Measurements from ENCODE around the gene GPR32.

The GPR32 gene

DNA sequence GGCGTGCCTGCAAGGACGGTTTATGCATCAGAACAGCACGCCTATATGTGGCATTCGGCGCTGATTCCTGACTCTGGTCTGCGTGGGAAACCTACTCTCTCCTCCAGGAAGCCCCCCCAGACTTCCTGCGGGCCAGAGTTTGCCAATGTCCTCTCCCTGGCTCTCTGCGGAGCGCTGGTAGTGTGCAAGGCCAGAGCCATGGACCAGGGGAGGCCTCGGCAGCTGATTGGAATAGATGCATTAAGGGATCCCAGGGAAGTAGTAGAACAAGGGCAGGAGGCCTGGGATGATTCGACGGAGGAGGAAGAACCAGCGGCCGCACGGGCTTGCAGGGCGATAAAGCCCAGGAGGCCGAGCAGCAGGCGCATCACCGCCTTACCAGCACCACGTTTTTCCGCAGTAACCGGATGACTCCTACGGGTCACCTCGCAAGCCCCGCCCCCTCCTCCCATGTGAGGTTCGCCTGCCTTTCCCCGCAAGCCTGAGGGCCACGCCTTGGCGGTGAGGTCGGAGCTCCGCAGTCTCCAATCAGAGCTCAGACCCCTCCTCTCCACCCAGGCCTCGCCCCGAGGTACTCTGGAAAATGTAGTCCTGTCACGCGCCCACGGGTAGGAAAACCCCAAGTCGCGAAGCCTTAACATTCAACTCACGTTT lies 42.1 kb upstream of the GPR32 start:
- Histone ChIP-seq H3K4me3 (ENCODE audit: low read depth, low read length) (no peak overlapping the region), H3K36me3 (ENCODE audit: control insufficient read depth in 2 of 2, insufficient read depth in 1 of 2, low read length in 2 of 2) (no peaks in the 10 kb centered on the region; a peak in 1 of 3 replicates), H3K27ac (ENCODE audit: extremely low read depth, low read depth, low read length) (no peak overlapping the region), H3K4me1 (ENCODE audit: control insufficient read depth, insufficient read depth, low read length) (peaks cover 7% of the 10 kb centered on the region; the same call in 1 of the 2 replicates), H3K9me3 (ENCODE audit: control insufficient read depth, insufficient read depth, low read depth, low read length) (no peaks in the 10 kb centered on the region)
- TF ChIP-seq, protein P1, sequence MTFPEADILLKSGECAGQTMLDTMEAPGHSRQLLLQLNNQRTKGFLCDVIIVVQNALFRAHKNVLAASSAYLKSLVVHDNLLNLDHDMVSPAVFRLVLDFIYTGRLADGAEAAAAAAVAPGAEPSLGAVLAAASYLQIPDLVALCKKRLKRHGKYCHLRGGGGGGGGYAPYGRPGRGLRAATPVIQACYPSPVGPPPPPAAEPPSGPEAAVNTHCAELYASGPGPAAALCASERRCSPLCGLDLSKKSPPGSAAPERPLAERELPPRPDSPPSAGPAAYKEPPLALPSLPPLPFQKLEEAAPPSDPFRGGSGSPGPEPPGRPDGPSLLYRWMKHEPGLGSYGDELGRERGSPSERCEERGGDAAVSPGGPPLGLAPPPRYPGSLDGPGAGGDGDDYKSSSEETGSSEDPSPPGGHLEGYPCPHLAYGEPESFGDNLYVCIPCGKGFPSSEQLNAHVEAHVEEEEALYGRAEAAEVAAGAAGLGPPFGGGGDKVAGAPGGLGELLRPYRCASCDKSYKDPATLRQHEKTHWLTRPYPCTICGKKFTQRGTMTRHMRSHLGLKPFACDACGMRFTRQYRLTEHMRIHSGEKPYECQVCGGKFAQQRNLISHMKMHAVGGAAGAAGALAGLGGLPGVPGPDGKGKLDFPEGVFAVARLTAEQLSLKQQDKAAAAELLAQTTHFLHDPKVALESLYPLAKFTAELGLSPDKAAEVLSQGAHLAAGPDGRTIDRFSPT (tag by site-specific recombination; IDR thresholded peaks at IDR 0.05): no peak
- TF ChIP-seq ZNF777 (tag by site-specific recombination; IDR thresholded peaks at IDR 0.05; ENCODE audit: borderline replicate concordance): no peak
- TF ChIP-seq ZBTB17 (tag by site-specific recombination; IDR thresholded peaks at IDR 0.05): 0 out of 2 replicates have a peak, but pooled peaks have one; percentile 38
- peak; percentile 51; the same call in 1 of the 2 replicates for TF ChIP-seq KLF9 (tag by site-specific recombination; IDR thresholded peaks at IDR 0.05; ENCODE audit: low read depth)
- TF ChIP-seq, protein P2, sequence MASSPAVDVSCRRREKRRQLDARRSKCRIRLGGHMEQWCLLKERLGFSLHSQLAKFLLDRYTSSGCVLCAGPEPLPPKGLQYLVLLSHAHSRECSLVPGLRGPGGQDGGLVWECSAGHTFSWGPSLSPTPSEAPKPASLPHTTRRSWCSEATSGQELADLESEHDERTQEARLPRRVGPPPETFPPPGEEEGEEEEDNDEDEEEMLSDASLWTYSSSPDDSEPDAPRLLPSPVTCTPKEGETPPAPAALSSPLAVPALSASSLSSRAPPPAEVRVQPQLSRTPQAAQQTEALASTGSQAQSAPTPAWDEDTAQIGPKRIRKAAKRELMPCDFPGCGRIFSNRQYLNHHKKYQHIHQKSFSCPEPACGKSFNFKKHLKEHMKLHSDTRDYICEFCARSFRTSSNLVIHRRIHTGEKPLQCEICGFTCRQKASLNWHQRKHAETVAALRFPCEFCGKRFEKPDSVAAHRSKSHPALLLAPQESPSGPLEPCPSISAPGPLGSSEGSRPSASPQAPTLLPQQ (tag by site-specific recombination; IDR thresholded peaks at IDR 0.05): no peak
- no peak for TF ChIP-seq ZNF239 (tag by site-specific recombination; IDR thresholded peaks at IDR 0.05)
- TF ChIP-seq ZNF350 (tag by site-specific recombination; IDR thresholded peaks at IDR 0.05): no peak
- 0 out of 2 replicates have a peak, but pooled peaks have one; percentile 25 for TF ChIP-seq ZBTB8A (tag by site-specific recombination; IDR thresholded peaks at IDR 0.05)
- peak; percentile 45; the same call in 1 of the 2 replicates for TF ChIP-seq ZFHX2 (tag by site-specific recombination; conservative IDR thresholded peaks at IDR 0.05)
- no peak for TF ChIP-seq ZNF561 (tag by site-specific recombination; IDR thresholded peaks at IDR 0.05; ENCODE audit: borderline replicate concordance)
- peak; percentile 34; the same call in 1 of the 2 replicates for TF ChIP-seq ZNF335 (tag by site-specific recombination; conservative IDR thresholded peaks at IDR 0.05)
- TF ChIP-seq ZNF600 (tag by site-specific recombination; IDR thresholded peaks at IDR 0.05): no peak
- no peak for TF ChIP-seq MEIS1 (CRISPR knock-in tag; IDR thresholded peaks at IDR 0.05; ENCODE audit: borderline replicate concordance)
- TF ChIP-seq ZNF707 (tag by site-specific recombination; IDR thresholded peaks at IDR 0.05): no peak
- no peak for TF ChIP-seq SP7 (tag by site-specific recombination; IDR thresholded peaks at IDR 0.05)
- TF ChIP-seq RBAK (tag by site-specific recombination; IDR thresholded peaks at IDR 0.05): no peak
- TF ChIP-seq SP2 (tag by site-specific recombination; IDR thresholded peaks at IDR 0.05): peak; percentile 82
- no peak for TF ChIP-seq ZNF214 (tag by site-specific recombination; IDR thresholded peaks at IDR 0.05; ENCODE audit: borderline replicate concordance)
- TF ChIP-seq SP3 (tag by site-specific recombination; IDR thresholded peaks at IDR 0.05): peak; percentile 76
- no peak for TF ChIP-seq ZNF366 (tag by site-specific recombination; conservative IDR thresholded peaks at IDR 0.05)
- TF ChIP-seq, protein P3, sequence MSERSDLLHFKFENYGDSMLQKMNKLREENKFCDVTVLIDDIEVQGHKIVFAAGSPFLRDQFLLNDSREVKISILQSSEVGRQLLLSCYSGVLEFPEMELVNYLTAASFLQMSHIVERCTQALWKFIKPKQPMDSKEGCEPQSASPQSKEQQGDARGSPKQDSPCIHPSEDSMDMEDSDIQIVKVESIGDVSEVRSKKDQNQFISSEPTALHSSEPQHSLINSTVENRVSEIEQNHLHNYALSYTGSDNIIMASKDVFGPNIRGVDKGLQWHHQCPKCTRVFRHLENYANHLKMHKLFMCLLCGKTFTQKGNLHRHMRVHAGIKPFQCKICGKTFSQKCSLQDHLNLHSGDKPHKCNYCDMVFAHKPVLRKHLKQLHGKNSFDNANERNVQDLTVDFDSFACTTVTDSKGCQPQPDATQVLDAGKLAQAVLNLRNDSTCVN (tag by site-specific recombination; optimal IDR thresholded peaks at IDR 0.05): peak; percentile 45
- TF ChIP-seq TCF7L2 (IDR thresholded peaks at IDR 0.05; ENCODE audit: borderline replicate concordance, low read depth, low read length): no peak
- 0 out of 2 replicates have a peak, but pooled peaks have one; percentile 21 for TF ChIP-seq ZNF10 (tag by site-specific recombination; IDR thresholded peaks at IDR 0.05)
- TF ChIP-seq, protein P4, sequence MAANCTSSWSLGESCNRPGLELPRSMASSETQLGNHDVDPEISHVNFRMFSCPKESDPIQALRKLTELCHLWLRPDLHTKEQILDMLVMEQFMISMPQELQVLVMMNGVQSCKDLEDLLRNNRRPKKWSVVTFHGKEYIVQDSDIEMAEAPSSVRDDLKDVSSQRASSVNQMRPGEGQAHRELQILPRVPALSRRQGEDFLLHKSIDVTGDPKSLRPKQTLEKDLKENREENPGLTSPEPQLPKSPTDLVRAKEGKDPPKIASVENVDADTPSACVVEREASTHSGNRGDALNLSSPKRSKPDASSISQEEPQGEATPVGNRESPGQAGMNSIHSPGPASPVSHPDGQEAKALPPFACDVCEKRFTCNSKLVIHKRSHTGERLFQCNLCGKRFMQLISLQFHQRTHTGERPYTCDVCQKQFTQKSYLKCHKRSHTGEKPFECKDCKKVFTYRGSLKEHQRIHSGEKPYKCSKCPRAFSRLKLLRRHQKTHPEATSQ (tag by site-specific recombination; IDR thresholded peaks at IDR 0.05): no peak
- TF ChIP-seq, protein P5, sequence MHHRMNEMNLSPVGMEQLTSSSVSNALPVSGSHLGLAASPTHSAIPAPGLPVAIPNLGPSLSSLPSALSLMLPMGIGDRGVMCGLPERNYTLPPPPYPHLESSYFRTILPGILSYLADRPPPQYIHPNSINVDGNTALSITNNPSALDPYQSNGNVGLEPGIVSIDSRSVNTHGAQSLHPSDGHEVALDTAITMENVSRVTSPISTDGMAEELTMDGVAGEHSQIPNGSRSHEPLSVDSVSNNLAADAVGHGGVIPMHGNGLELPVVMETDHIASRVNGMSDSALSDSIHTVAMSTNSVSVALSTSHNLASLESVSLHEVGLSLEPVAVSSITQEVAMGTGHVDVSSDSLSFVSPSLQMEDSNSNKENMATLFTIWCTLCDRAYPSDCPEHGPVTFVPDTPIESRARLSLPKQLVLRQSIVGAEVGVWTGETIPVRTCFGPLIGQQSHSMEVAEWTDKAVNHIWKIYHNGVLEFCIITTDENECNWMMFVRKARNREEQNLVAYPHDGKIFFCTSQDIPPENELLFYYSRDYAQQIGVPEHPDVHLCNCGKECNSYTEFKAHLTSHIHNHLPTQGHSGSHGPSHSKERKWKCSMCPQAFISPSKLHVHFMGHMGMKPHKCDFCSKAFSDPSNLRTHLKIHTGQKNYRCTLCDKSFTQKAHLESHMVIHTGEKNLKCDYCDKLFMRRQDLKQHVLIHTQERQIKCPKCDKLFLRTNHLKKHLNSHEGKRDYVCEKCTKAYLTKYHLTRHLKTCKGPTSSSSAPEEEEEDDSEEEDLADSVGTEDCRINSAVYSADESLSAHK (tag by site-specific recombination; IDR thresholded peaks at IDR 0.05): no peak
- no peak for TF ChIP-seq KLF8 (tag by site-specific recombination; IDR thresholded peaks at IDR 0.05)
- no peak for TF ChIP-seq HOXC10 (CRISPR knock-in tag; IDR thresholded peaks at IDR 0.05)
- POLR2A ChIA-PET: interaction anchor here (0.6 to 1.4 kb wide), 3 partner anchors 10 to 66 kb away, joined by 3 to 5 read pairs (median 4); no protein-coding TSS in a partner anchor
- CTCF ChIA-PET: interaction anchor here (0.6 to 1.4 kb wide), 6 partner anchors 23 to 1195 kb away, joined by 3 to 4 read pairs (median 3); no protein-coding TSS in a partner anchor
